HG03378 (cell line): ENCODE data around the gene SOAT2.
"Not testable (repeated sequence)": the region's sequence is repeated elsewhere in the genome, so short reads cannot be mapped to it uniquely, and the experiment has no call there.

Experiments
- ATAC-seq: cut with Tn5 transposase; IDR thresholded peaks from one replicate; pipeline ENCODE4 v1.9.1; 2021; ENCODE audit warnings: mild to moderate bottlenecking, moderate library complexity; ENCODE audit not compliant: unreplicated experiment

Gene SOAT2

GRCh38 chr12:53079226-53080117 is 23.8 kb upstream of the SOAT2 start, which contains the start of gene SPRYD3:
TSS of gene SPRYD3 (minus strand) at chr12:53079390. CDS start at chr12:53079333, 57 bp downstream.
- ATAC-seq = peak; percentile 87

GRCh38 chr12:53082637-53083175 is 20.6 kb upstream of the SOAT2 start:
- no peak for ATAC-seq

GRCh38 chr12:53086361-53086760 is 16.9 kb upstream of the SOAT2 start:
- ATAC-seq = no peak

- no peak for ATAC-seq
Measured at GRCh38 chr12:53090105-53090504, 13.2 kb upstream of the SOAT2 start.

- ATAC-seq = no peak
Measured at GRCh38 chr12:53090554-53090953, 12.7 kb upstream of the SOAT2 start.

GRCh38 chr12:53091756-53092155 is 11.5 kb upstream of the SOAT2 start:
- no peak for ATAC-seq

- no peak for ATAC-seq
Measured at GRCh38 chr12:53093777-53094393, 9.4 kb upstream of the SOAT2 start.

GRCh38 chr12:53094394-53094787 is 8.9 kb upstream of the SOAT2 start:
- no peak for ATAC-seq

- ATAC-seq = not testable (repeated sequence)
Measured at GRCh38 chr12:53094796-53095595, 8.3 kb upstream of the SOAT2 start.

- not testable (repeated sequence) for ATAC-seq
Measured at GRCh38 chr12:53095596-53095895, 7.7 kb upstream of the SOAT2 start.

- no peak for ATAC-seq
Measured at GRCh38 chr12:53096089-53096741, 7.1 kb upstream of the SOAT2 start.

- ATAC-seq = no peak
Measured at GRCh38 chr12:53096759-53097158, 6.5 kb upstream of the SOAT2 start.

- ATAC-seq = no peak
Measured at GRCh38 chr12:53097207-53097563, 6.1 kb upstream of the SOAT2 start.

GRCh38 chr12:53097564-53098353 is 5.5 kb upstream of the SOAT2 start, which contains the start of gene IGFBP6:
TSS of gene IGFBP6 (plus strand) at chr12:53097667. CDS start at chr12:53097718, 51 bp downstream.
- ATAC-seq = no peak

- ATAC-seq = no peak
Measured at GRCh38 chr12:53098354-53098981, 4.8 kb upstream of the SOAT2 start.

- no peak for ATAC-seq
Measured at GRCh38 chr12:53099071-53099882, 4.0 kb upstream of the SOAT2 start.

- no peak for ATAC-seq
Measured at GRCh38 chr12:53100466-53101151, 2.7 kb upstream of the SOAT2 start.

GRCh38 chr12:53101266-53101665 is 2.0 kb upstream of the SOAT2 start:
- ATAC-seq = no peak
